Measurements from ENCODE around the gene RBM28.

DNA sequence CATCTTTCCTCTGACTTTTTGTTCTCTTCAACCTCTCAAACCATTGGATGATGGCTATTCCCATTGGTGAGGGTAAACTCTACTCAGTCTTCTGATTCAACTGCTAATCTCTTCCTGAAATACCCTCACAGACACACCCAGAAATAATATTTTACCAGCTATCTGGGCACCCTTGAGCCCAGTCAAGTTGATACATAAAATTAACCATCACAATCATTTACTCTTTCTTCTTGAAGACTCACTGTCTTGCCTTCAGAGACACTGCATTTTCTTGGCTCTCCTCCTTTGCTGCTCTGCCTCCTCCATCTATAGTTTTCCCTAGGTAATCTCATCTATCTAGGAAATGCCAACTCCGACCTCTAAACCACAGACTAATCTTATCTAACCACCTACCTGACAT is 30.3 kb upstream of the RBM28 start:
- TF ChIP-seq ZEB2 (tag by site-specific recombination; IDR thresholded peaks at IDR 0.05), result no peak
- TF ChIP-seq, protein P1, sequence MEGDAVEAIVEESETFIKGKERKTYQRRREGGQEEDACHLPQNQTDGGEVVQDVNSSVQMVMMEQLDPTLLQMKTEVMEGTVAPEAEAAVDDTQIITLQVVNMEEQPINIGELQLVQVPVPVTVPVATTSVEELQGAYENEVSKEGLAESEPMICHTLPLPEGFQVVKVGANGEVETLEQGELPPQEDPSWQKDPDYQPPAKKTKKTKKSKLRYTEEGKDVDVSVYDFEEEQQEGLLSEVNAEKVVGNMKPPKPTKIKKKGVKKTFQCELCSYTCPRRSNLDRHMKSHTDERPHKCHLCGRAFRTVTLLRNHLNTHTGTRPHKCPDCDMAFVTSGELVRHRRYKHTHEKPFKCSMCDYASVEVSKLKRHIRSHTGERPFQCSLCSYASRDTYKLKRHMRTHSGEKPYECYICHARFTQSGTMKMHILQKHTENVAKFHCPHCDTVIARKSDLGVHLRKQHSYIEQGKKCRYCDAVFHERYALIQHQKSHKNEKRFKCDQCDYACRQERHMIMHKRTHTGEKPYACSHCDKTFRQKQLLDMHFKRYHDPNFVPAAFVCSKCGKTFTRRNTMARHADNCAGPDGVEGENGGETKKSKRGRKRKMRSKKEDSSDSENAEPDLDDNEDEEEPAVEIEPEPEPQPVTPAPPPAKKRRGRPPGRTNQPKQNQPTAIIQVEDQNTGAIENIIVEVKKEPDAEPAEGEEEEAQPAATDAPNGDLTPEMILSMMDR (tag by site-specific recombination; IDR thresholded peaks at IDR 0.05), result no peak
- TF ChIP-seq, protein P2, sequence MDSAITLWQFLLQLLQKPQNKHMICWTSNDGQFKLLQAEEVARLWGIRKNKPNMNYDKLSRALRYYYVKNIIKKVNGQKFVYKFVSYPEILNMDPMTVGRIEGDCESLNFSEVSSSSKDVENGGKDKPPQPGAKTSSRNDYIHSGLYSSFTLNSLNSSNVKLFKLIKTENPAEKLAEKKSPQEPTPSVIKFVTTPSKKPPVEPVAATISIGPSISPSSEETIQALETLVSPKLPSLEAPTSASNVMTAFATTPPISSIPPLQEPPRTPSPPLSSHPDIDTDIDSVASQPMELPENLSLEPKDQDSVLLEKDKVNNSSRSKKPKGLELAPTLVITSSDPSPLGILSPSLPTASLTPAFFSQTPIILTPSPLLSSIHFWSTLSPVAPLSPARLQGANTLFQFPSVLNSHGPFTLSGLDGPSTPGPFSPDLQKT (IDR thresholded peaks at IDR 0.05; ENCODE audit: borderline replicate concordance, low read depth, low read length), result no peak

Measured in HEK293 (cell line).